ENCODE data around the gene MMP20. TPM values are rescaled to one million over a fixed set of nuclear protein-coding genes. Genes with fewer than 3 reads are reported as not detected.

Gene MMP20
- total and polyA plus RNA-seq, 2 of the 13 experiments (the other 11 are each of a cell fraction or from before 2014, with no cell fraction given), result 0.05 TPM; not detected in 1

GRCh38 chr11:102603091-102603490, 22.0 kb downstream of the MMP20 start (continued):
- TF ChIP-seq KLF15 (CRISPR knock-in tag; IDR thresholded peaks at IDR 0.05; ENCODE audit: borderline replicate concordance) (no peak), ZIK1 (CRISPR knock-in tag; IDR thresholded peaks at IDR 0.05; ENCODE audit: borderline replicate concordance, low read depth) (no peak), ZNF343 (CRISPR knock-in tag; IDR thresholded peaks at IDR 0.05) (no peak), ZNF256 (CRISPR knock-in tag; conservative IDR thresholded peaks at IDR 0.05) (no peak), MIXL1 (CRISPR knock-in tag; IDR thresholded peaks at IDR 0.05) (no peak), ZNF766 (CRISPR knock-in tag; IDR thresholded peaks at IDR 0.05; ENCODE audit: borderline replicate concordance) (no peak), SRSF9 (IDR thresholded peaks at IDR 0.05; ENCODE audit: borderline replicate concordance, insufficient read depth, low read depth, low read length, poor library complexity, severe bottlenecking) (no peak), ZNF280D (CRISPR knock-in tag; IDR thresholded peaks at IDR 0.05) (no peak), ZNF281 (CRISPR knock-in tag; IDR thresholded peaks at IDR 0.05; ENCODE audit: borderline replicate concordance) (no peak), ZNF850 (CRISPR knock-in tag; conservative IDR thresholded peaks at IDR 0.05) (no peak)
- TF ChIP-seq, protein P1, sequence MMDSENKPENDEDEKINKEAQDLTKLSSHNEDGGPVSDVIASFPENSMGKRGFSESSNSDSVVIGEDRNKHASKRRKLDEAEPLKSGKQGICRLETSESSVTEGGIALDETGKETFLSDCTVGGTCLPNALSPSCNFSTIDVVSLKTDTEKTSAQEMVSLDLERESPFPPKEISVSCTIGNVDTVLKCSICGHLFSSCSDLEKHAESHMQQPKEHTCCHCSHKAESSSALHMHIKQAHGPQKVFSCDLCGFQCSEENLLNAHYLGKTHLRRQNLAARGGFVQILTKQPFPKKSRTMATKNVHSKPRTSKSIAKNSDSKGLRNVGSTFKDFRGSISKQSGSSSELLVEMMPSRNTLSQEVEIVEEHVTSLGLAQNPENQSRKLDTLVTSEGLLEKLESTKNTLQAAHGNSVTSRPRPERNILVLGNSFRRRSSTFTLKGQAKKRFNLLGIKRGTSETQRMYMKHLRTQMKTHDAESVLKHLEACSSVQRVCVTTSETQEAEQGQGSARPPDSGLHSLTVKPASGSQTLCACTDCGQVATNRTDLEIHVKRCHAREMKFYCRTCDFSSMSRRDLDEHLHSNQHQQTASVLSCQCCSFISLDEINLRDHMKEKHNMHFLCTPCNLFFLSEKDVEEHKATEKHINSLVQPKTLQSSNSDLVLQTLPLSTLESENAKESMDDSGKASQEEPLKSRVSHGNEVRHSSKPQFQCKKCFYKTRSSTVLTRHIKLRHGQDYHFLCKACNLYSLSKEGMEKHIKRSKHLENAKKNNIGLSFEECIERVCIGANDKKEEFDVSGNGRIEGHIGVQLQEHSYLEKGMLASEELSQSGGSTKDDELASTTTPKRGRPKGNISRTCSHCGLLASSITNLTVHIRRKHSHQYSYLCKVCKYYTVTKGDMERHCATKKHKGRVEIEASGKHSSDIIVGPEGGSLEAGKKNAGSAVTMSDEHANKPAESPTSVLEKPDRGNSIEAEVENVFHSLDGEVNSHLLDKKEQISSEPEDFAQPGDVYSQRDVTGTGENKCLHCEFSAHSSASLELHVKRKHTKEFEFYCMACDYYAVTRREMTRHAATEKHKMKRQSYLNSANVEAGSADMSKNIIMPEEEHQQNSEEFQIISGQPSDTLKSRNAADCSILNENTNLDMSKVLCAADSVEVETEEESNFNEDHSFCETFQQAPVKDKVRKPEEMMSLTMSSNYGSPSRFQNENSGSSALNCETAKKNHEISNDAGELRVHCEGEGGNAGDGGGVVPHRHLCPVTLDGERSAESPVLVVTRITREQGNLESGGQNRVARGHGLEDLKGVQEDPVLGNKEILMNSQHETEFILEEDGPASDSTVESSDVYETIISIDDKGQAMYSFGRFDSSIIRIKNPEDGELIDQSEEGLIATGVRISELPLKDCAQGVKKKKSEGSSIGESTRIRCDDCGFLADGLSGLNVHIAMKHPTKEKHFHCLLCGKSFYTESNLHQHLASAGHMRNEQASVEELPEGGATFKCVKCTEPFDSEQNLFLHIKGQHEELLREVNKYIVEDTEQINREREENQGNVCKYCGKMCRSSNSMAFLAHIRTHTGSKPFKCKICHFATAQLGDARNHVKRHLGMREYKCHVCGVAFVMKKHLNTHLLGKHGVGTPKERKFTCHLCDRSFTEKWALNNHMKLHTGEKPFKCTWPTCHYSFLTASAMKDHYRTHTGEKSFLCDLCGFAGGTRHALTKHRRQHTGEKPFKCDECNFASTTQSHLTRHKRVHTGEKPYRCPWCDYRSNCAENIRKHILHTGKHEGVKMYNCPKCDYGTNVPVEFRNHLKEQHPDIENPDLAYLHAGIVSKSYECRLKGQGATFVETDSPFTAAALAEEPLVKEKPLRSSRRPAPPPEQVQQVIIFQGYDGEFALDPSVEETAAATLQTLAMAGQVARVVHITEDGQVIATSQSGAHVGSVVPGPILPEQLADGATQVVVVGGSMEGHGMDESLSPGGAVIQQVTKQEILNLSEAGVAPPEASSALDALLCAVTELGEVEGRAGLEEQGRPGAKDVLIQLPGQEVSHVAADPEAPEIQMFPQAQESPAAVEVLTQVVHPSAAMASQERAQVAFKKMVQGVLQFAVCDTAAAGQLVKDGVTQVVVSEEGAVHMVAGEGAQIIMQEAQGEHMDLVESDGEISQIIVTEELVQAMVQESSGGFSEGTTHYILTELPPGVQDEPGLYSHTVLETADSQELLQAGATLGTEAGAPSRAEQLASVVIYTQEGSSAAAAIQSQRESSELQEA (CRISPR knock-in tag; IDR thresholded peaks at IDR 0.05; ENCODE audit: not compliant biosample characterization), result no peak
- TF ChIP-seq, protein P2, sequence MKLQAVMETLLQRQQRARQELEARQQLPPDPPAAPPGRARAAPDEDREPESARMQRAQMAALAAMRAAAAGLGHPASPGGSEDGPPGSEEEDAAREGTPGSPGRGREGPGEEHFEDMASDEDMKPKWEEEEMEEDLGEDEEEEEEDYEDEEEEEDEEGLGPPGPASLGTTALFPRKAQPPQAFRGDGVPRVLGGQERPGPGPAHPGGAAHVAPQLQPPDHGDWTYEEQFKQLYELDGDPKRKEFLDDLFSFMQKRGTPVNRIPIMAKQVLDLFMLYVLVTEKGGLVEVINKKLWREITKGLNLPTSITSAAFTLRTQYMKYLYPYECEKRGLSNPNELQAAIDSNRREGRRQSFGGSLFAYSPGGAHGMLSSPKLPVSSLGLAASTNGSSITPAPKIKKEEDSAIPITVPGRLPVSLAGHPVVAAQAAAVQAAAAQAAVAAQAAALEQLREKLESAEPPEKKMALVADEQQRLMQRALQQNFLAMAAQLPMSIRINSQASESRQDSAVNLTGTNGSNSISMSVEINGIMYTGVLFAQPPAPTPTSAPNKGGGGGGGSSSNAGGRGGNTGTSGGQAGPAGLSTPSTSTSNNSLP (IDR thresholded peaks at IDR 0.05; ENCODE audit: low read depth, low read length), result 0 out of 2 replicates have a peak, but pooled peaks have one; percentile 20

All from HepG2 (cell line).